Iris pigment epithelial cell (primary cell): ENCODE results near the gene MAOA.
"Not testable (repeated sequence)": the region's sequence is repeated elsewhere in the genome, so short reads cannot be mapped to it uniquely, and the experiment has no call there.

Experiments
- DNase-seq: peaks from one replicate; pipeline ENCODE4 v3.0.0-alpha.2; 2011; ENCODE audit warnings: low read depth

MAOA gene

DNA sequence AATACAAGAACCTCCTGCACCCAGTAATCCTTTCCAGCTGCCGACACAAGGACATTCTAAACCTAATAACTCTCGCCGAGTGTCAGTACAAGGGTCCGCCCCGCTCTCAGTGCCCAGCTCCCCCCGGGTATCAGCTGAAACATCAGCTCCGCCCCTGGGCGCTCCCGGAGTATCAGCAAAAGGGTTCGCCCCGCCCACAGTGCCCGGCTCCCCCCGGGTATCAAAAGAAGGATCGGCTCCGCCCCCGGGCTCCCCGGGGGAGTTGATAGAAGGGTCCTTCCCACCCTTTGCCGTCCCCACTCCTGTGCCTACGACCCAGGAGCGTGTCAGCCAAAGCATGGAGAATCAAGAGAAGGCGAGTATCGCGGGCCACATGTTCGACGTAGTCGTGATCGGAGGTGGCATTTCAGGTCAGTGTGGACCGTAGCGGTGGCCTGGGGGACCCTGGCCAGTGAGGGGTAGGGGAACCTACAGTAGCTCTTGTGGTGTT, at the start of gene MAOA:
TSS of gene MAOA (plus strand) at position 295 of the 490 bp plus-strand sequence. CDS start at position 338, 43 bp downstream.
- DNase-seq = peak; percentile 26

- DNase-seq = no peak
Observed at GRCh38 chrX:43612400-43612799, 43.7 kb upstream of the MAOA start.

GRCh38 chrX:43615660-43616059, 40.4 kb upstream of the MAOA start:
- no peak for DNase-seq

DNA sequence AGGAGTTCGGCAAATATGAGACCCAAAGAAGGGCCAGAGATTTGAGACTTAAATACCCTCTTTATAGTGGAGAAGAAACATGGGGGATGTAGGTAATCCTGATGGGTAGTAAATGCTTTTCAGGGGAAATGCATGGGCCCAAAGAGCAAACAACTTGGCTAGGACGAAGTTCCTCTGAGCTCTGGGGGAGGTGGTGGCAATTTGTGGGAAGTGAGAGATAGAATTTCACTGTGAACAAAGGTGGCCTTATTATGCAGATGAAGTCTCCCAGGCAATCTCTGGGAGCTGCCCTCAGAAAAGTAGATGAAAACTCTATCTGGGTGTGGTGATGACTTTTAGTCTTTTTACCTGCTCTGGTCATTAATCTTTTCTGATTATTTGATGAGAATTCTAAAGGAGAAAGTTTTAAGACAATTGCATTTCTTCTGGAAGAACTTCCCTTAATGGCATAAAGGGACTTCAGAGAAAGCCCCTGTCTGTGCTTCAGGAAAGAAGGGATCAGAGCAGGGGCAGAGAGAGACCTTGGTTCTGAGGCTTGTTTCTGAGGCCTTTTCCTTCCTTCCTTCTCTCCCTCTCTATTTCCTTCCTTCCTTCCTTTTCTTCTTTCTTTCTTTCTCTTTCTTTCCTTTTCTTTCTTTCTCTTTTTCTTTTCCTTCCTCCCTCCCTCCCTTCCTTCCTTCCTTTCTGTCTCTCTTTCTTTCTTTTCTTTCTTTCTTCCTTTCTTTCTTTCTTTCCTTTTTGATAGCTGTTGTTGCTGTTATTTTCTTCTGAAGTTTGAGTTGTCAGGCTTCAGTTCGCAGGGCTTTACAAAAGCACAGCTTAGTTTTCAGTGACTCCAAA, 37.5 kb upstream of the MAOA start:
- DNase-seq = no peak

- DNase-seq = not testable (repeated sequence)
Observed at GRCh38 chrX:43619861-43620260, 36.2 kb upstream of the MAOA start.

- DNase-seq = no peak
Observed at GRCh38 chrX:43627147-43627546, 29.0 kb upstream of the MAOA start.

- DNase-seq = no peak
Observed at GRCh38 chrX:43627669-43628068, 28.4 kb upstream of the MAOA start.

DNA sequence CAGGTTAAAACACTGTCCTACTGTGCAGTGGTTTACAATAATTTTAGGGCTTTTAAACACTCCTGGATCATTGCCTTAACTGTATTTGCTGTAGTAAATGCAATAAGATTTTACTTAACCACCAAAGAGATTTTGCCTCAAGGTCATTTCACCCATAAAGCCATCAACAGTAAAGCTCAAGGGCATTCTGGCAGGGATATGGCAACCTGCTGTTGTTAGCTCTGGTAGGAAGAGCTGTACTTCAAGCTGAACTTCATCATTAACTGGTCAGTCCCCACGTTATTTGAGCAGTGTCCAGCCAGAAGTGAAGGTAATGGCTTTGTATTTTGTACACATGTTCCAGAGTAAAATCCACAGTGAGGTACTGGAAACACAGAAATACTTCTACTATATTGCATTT, 26.9 kb upstream of the MAOA start:
- DNase-seq = no peak

GRCh38 chrX:43631841-43632240, 24.3 kb upstream of the MAOA start:
- peak; percentile 44 for DNase-seq

DNA sequence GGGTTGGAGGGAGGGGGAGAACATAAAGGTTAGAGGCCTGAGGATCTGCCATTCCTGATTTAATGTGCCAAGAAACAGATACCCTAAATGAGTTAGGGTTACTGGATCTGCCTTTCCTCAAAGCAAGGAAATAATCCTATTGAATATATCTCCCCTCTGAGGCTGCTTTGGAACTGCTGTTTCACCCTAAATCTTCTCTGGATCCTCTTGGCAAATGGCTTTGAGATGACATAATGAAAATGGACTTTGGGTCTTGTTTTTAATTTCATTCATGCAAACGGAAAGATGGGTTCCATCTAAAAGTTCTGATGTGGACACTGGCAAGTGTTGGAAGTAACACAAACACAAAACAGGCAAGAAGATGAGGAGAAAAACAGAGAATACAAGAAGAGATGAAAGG, 23.0 kb upstream of the MAOA start:
- no peak for DNase-seq

GRCh38 chrX:43633757-43634156, 22.3 kb upstream of the MAOA start:
- DNase-seq = no peak

GRCh38 chrX:43640482-43640881, 15.6 kb upstream of the MAOA start:
- DNase-seq = no peak

DNA sequence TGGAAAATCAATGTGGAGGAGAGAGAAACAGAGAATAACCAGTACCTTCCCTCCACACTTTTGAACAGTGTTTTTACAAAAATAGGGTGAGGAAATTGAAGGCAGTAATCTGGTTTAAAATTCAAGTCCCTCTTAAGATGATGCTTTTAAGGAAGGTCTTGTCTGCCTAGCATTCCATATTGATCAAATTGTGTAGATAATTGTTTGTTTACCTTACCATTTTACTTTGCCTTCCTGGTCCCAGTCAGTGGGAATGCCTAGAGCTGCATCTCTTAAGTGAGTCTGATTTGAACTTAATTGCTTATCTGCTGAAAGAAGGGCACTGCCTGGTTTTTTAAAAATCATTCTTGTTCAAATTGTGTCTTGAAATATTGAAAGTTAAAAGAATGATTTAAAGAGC, 14.4 kb upstream of the MAOA start:
- DNase-seq = no peak

- DNase-seq = no peak
Observed at GRCh38 chrX:43643201-43643600, 12.9 kb upstream of the MAOA start.

GRCh38 chrX:43643662-43644061, 12.4 kb upstream of the MAOA start:
- DNase-seq = no peak

- DNase-seq = peak; percentile 91
Observed at GRCh38 chrX:43644124-43644701, 11.9 kb upstream of the MAOA start.

DNA sequence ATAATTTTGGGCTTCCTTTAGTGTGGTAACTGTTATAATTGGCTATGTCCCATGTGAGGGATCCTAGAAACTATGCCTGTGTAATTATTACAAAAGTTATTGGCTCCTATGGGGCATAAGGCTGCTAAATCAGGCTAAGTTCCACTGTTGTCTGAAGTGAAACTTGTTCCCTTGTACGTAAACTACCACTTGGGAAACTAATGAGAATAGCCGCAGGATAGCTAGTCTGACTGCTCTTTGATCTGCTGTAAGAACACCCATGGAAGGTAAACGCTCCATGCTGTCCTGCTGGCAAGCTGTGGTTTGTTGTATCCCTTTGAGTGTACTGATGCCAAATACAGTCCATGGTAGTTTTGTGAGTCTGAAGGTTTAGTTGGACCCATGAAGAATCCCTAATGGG, 9.3 kb upstream of the MAOA start:
- no peak for DNase-seq

DNA sequence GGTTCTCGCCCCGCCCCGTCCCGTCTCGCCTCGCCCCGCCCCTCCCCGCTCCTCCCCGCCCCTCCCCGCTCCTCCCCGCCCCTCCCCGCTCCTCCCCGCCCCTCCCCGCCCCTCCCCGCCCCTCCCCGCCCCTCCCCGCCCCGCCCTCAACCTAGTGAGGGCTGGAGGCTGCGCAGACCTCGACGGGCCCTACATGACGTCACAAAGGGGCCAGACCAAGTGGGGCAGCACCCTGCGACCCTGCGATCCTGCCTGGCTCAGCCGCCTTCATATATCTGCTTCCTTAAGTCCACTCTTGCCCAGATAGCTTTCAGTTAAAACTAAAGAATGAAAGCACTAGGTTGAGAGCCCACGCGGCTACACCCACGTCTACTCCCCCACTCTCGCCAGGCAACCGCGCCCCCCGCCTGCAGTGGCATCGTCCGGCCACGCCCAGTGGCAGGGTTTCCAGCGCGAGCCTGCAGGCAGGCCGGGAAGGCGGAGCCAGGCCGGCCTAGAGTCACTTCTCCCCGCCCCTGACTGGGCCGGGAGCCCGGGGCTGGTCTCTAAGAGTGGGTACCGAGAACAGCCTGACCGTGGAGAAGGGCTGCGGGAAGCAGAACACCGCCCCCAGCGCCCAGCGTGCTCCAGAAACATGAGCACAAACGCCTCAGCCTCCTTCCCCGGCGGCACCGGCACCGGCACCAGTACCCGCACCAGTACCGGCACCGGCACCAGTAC, 1.5 kb upstream of the MAOA start:
- peak; percentile 93 for DNase-seq

DNA sequence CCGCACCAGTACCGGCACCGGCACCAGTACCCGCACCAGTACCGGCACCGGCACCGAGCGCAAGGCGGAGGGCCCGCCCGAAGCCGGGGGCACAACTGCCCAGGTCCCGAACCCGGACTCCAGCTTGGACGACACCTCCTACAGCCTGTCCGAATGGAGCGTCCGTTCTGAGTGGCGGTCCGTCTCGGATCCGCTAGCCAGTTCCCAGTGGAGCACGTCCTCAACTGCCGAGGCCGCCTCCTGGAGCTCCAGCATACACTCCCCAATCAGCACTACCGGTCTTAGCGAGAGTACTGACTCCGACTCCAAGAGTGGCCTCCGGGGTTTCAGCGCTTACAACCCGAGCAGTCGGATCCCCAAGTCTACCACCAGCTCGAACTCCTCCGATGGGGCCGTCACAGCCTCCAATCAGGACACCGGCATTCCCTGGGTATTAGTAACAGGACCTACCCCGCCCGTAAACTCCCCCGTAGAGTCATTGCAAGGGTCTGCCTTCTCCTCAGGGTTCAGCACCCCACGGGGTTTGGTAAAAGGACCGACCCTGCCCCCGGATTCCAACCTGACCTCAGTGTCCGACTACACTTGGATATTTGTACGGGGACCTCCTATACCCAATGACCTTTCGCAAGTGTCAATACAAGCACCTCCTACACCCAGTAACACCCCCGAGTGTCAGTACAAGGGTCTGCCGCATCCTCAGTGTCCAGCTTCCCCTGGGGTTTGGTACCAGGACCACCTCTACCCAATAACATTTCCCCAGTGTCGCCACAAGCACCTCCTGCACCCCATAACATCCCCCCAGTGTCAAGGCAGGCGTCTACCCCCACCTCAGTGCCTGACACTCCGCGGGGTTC, 721 bp upstream of the MAOA start:
- peak; percentile 65 for DNase-seq

- DNase-seq = no peak
Observed at GRCh38 chrX:43657671-43658070, 1.6 kb downstream of the MAOA start.

DNA sequence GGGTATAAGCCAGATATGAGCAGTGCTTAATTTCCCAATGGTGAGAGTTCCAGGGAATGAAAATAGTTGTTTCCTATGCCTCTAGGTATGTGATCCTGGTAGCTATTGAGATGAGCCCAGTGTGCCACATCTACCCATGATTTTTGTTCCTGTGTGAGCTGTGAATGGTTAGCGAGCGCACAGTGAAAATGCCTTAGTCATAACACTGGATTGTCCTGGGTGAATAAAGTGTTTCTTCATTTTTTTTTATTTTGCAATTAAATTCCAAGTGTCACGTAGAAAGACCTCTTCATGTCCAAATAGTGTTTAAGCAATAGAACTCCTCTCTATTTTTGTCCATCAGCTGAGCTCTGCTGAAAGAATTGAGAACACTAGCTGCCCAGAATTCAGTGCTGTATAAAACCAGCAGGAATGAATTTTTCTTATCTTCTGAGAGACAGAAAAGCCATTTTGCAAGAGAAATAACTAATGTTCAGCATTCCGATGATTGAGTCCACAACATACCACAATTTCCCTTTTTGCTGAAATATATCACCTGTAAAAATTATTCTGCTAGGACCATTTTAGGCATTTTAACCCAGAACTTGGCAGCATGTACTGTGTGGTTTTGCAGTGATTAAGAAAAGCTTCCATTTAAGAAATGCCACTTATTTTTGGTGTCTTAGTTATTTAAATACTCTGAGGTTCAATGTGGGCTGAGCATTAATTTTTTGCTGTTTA, 5.6 kb downstream of the MAOA start:
- peak; percentile 55 for DNase-seq
